HG03135 (cell line): ENCODE data around the gene MLLT11.
"Not testable (repeated sequence)": the region's sequence is repeated elsewhere in the genome, so short reads cannot be mapped to it uniquely, and the experiment has no call there.

Experiments used
- ATAC-seq: cut with Tn5 transposase; IDR thresholded peaks from one replicate; pipeline ENCODE4 v1.9.1; 2021; ENCODE audit warnings: mild to moderate bottlenecking, moderate library complexity; ENCODE audit not compliant: unreplicated experiment

MLLT11 gene

GRCh38 chr1:151055581-151055980 is 4.6 kb upstream of the MLLT11 start:
- no peak for ATAC-seq

GRCh38 chr1:151056149-151056548 is 4.0 kb upstream of the MLLT11 start:
- no peak for ATAC-seq

- ATAC-seq = no peak
Observed at GRCh38 chr1:151058692-151059091, 1.5 kb upstream of the MLLT11 start.

GRCh38 chr1:151059109-151060006 is 839 bp upstream of the MLLT11 start, which contains the start of gene CDC42SE1:
CDC42SE1 (minus strand) TSS chr1:151059622; CDS start chr1:151055730, 3,892 bp downstream.
- peak; percentile 72 for ATAC-seq

GRCh38 chr1:151060657-151061421 is 642 bp downstream of the MLLT11 start:
- ATAC-seq = no peak

- no peak for ATAC-seq
Observed at GRCh38 chr1:151061704-151062103, 1.5 kb downstream of the MLLT11 start.

GRCh38 chr1:151062741-151063371 is 2.7 kb downstream of the MLLT11 start:
- no peak for ATAC-seq

GRCh38 chr1:151065089-151065645 is 5.0 kb downstream of the MLLT11 start:
- no peak for ATAC-seq

GRCh38 chr1:151067185-151067584 is 7.0 kb downstream of the MLLT11 start:
- ATAC-seq = no peak

GRCh38 chr1:151069103-151069486 is 8.9 kb downstream of the MLLT11 start:
- no peak for ATAC-seq

- peak; percentile 75 for ATAC-seq
Observed at GRCh38 chr1:151070474-151071276, 10.5 kb downstream of the MLLT11 start, which contains the start of gene GABPB2. GABPB2 (plus strand) TSS chr1:151070761; CDS start chr1:151088190, 17,429 bp downstream.

- no peak for ATAC-seq
Observed at GRCh38 chr1:151072224-151072623, 12.0 kb downstream of the MLLT11 start.

- no peak for ATAC-seq
Observed at GRCh38 chr1:151085953-151086559, 25.9 kb downstream of the MLLT11 start.

- ATAC-seq = not testable (repeated sequence)
Observed at GRCh38 chr1:151097426-151097825, 37.2 kb downstream of the MLLT11 start.

- ATAC-seq = no peak
Observed at GRCh38 chr1:151098126-151098525, 37.9 kb downstream of the MLLT11 start.

- ATAC-seq = no peak
Observed at GRCh38 chr1:151104630-151105029, 44.4 kb downstream of the MLLT11 start.

- ATAC-seq = no peak
Observed at GRCh38 chr1:151106894-151107293, 46.7 kb downstream of the MLLT11 start.

- ATAC-seq = no peak
Observed at GRCh38 chr1:151108331-151108730, 48.1 kb downstream of the MLLT11 start.

GRCh38 chr1:151113877-151114276 is 53.7 kb downstream of the MLLT11 start:
- no peak for ATAC-seq
